Measurements from ENCODE around the gene GNPTAB.

- TF ChIP-seq CTCF (IDR thresholded peaks at IDR 0.05 in 4 of 5, conservative IDR thresholded peaks at IDR 0.05 in 1 of 5) (no peak), POLR2A (IDR thresholded peaks at IDR 0.05) (no peak)
These were observed 37.4 kb downstream of the GNPTAB start for GRCh38 chr12:101793401-101793800.

Measured in gastrocnemius medialis (tissue), 4 donors.